Activated T-cell treated with anti-CD3 and anti-CD28 coated beads for 24 hours (primary cell): ENCODE data around the gene DAB2IP.
"Not testable (repeated sequence)": the region's sequence is repeated elsewhere in the genome, so short reads cannot be mapped to it uniquely, and the experiment has no call there.

Experiments
- DNase-seq: peaks from one replicate; pipeline ENCODE4 v3.0.0-alpha.2; 2020; ENCODE audit warnings: low read depth

The DAB2IP gene

DNA sequence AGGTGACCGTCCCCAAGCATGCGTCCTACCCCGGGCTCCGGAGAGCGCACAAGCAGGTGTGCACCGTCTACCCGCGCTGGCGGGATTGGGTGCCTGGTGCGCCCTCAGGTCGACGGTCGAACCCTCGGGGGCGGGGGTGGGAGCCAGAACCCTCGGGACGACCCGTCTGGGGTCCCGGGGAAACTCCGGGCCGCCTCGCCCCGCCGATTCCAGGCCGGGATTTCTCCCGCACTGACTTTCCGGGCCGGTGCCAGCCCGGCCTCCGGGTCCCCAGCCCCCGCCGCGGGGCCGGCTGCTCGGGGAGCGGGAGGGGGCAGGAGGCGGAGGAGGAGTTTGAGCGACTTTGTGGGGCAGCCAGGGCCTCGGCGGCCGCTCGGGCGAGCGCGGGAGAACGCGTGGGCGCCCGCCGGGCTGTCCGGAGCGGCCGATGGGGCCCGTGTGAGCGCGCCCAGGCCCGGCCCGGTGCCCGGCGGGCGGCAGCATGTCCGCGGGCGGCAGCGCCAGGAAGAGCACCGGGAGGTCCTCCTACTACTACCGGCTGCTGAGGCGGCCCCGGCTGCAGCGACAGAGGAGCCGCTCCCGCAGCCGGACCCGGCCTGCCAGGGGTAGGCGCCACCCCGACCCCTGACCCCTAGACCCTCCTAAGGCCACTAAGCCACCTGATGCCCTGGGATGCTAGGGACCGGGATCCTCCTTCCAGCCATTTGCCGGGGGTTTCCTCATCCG lies at the start of gene DAB2IP:
Gene DAB2IP, plus strand, starts transcription at position 340 of the 726 bp plus-strand sequence. Its CDS starts 142 bp downstream, at position 482.
- no peak for DNase-seq

DNA sequence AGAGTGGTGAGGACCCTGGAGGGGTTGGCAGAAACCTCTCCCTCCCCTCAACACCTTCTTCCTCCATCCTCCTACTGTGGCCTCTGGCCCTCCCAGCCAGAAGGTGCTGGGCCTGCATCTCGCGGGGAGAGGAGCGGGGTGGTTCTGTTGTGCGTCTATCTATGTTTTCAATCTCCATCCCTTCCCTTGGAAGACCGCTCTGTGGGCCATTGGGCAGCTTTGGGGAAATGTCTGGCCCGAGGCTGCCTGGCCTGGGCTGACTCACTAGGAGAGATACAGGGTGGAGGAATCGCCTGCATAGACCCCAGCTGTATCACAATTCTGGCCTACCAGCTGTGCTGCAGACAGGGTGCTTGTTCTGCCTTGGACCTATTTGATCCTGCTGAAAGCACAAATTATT lies 48.4 kb upstream of the DAB2IP start:
- no peak for DNase-seq

DNA sequence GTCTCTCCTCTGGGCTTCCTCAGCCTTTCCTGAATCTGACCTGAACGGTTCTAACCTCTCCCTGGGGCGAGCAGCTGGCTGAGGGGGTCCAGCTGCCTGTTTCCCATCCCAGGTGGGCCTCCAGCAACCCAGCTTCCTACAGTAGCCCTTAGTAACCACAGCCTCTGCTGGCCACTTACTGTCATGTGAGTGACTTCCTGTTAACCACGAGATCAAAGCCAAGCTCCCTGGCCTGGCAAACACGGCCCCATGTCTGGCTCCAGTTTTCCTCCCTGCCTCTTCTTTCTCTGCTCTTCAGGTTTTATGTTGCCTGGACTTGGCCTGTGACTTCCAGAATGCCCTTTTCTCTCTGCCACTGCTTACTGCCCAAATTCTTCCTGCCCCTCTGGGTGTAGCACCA lies 47.2 kb upstream of the DAB2IP start:
- DNase-seq, result no peak

DNA sequence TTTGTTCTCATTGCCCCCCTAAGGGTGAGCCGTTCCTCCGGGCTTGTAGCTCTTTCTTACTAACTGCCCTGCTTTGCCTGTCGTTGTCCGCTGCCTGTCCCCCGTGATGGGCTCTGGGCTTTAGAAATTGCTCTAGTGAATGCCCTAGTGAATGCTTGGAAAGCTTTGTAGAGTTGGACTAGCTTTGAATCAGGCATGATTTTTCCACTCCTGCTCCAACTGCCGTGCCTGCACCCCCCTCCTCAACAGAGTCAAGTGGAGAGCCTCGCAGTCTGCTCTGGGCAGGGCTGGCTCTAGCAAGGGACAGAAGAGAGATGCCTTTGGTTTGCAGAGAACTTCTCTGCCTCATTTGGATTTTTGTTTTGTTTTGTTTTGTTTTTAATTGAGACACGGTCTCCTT lies 46.8 kb upstream of the DAB2IP start:
- no peak for DNase-seq

DNA sequence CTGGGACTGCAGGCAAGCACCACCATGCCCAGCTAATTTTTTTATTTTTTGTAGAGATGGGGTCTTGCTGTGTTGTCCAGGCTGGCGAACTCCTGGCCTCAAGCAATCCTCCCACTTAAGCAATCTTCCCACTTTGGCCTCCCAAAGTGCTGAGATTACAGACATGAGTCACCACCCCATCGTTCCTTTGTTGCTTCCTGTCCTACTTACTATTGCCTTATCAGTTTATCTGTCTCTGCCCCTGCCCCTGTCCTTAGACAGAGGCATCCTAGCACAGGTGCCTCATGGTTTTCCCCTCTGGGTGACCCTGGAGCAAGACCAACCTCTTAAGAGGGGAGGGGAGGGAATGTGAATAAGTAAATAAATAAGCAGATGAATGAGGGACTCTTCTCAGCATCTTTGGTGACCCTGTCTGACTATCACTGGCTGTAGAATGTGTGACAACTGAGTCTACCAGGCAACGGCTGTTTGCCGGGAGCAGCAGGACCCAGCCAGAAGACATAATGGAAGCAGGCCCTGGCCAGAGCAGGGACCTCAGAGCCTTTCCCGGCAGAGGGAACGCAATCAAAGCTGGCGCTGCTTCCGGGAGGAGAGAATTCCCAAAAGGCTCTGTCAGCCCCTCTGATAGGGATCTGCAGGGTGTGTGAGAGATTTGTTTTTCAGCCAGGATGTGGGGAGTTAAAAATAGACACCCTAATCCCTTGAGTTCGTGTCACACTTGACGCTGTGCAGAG lies 43.8 kb upstream of the DAB2IP start:
- DNase-seq, result no peak

DNA sequence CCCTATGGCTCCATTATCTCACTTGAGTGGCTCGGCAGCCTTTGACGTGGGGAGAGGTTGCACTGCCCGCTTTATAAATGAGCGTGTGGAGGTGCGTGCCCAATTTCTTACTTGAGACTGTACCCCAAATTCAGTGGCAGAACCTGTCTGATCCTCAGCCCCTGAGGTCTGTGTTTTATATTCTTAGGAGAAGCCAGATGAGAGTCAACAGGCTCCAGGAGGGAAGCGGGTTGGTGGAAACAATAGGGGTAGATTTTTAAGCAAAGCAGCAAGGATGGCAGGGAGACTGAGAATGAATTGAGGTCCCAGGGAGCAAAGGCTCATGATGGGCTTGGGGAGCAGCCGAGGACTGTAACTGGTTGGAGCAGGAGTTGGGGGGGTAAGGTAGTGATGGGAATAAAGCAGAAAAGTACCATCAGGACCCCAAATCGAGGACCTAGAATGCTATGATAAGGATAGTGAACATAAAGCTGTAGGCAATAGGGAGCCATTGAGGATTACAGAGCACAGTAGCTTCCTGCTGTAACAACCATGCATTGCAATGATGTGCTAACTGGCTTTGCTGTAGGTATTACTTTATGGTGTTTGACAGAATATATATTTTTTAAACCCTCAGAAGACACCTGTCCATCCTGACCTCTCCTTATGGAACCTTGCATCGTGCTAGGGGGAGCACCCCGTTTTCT lies 43.1 kb upstream of the DAB2IP start:
- DNase-seq, result no peak

DNA sequence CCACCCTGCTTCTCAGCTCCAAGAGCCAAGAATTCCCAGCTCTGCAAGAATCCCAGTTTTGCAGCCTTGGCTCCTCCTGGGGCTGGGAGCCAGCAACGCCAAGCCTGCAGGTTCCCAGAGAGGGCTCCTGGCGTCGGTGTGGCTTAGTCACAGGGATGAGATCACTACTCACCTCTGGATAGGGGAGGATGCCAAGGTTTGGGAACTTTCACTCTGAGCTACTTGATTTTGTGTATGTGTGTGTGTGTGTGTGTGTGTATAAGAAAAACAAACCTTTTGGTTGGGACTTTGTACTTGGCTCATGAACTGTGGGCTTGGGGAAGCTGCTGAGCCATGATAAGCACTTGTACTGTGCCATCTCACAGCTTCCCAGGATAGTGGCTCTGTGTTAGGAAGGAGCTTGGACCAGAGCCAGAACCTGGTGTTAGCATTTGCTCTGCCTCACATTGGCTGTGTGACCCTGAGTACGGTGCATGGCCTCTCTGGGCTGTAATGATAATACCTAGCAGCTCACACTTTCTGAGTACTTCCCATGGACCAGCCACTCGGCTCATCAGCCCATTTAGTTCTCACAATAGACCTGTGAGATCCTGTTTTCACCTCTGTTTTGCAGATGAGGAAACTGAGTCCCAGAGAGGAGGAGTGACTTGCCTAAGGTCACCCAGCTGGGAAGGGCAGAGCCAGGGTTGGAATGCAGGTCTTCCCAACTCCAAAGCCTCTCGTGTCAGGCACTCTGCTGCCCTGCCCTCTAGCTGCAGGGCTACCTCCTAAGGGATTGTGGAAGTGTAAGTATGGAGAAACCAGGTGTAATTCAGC lies 41.4 kb upstream of the DAB2IP start:
- DNase-seq, result no peak

DNA sequence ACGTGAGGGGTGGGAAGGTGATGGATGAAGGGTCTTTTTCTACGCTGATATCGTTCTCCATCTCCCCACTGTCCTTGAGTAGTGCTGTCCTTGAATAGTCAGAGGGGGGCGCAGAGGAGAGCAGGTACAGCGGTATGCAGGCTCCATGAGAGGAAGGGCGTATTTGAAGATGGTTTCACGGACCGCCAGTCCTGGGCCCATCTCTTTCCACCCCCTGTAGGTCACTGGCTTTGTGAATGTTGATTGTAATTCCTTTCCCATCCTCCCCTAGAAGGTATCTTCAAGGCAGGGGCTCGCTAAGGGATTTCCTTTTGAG lies 40.8 kb upstream of the DAB2IP start:
- DNase-seq, result no peak

DNA sequence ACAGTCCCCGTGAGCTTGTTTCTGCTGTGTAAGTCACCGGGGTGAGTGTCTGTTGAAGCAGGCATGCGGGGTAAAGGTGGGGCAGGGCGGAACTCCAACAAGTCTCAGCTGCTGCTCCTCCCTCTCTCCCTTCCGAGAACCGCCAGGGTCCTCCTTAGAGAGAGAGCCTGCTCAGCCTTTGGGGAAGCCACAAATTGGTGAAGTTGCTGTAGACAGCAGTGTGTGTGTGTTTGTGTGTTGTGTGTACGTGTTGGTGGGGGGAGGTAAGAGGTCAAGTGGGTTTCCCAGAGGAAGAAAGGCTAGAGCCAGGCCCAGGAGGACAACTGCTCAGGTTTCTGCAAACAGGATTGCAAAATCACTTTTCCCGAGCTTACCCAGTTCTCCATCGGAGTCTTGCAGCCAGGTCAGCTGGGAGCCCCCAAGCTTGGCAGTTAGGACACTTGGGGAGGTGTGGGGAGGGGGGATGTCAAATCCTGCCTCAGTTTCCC lies 38.9 kb upstream of the DAB2IP start:
- DNase-seq, result no peak

DNA sequence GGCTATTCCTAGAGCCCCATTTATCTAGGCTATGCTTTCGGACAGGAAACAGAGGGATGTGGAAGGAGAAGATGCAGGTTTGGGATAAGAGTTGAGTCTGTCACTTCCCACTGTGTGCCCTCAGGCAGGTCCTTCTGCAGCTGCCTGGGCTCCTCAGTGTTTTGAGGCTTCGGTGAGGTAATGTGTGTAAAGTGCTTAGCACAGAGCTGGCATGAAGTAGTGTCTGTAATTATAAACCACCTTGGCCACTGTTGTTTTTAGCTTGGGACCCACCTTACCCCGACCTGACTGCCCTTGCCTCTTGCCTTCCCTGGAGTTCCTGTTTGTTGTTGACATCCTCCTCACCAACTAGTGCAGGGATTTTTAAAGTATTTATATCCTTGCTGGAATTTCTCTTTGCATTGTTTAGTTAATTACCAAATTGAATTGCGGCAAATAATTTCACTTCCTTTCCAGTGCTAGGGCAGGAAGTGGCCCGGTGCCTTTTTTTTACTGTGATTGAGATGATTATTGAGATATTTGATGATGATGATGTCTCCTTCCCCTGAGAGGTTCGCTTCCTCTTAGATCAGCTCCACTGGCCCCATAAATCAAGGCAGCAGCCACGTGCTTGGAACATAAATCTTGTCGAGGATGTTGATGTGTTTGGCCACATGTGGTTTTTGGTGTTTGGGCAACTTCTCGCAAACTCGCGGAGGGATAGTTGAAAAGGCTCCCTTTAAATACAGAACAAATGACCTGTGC lies 38.3 kb upstream of the DAB2IP start:
- no peak for DNase-seq

DNA sequence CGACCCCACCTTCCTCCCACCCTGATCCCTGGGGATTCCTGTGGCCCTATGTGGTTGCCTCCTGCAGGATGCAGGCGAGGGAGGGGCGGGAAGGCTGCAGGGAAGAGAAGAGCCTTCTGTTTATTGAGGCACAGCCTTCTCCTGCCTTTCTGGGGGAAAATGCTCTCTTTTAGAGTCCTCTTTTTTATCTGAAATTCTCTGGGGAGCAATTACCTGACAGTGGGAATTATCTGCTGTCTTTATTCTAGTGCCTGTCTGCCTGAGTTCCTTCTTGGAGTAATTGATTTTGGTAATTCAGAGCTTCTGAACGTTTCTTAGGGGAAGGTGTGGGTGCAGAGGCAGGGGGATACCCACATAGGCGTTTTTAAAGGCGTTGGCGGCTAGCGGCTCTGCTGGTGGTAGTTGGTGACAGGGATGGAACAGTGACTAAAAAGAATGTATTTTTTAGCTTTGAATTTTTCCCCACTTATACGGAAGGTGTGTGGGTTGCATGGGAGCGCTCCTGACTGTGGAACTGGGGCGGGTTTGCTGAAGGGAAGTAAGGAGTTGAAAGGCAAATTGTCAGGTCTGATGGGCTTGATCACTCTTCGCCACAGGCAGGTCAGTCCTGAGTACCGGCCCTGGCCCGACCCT lies 35.2 kb upstream of the DAB2IP start:
- DNase-seq, result no peak

DNA sequence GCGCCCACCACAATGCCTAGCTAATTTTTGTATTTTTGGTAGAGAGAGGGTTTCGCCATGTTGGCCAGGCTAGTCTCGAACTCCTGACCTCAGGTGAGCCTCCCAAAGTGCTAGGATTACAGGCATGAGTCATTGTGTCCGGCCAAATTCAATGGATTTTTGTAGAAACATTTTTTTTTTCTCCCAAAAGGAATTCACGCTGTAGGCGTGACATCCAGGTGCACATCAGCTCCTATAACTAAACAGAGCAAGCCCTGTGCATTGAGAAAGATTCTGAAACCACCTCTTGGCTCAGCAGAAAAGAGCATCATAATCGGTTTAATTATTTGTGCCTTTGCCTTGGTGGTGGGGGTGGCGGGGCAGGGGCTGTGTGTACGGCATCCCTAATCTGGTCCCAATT lies 32.9 kb upstream of the DAB2IP start:
- no peak for DNase-seq

DNA sequence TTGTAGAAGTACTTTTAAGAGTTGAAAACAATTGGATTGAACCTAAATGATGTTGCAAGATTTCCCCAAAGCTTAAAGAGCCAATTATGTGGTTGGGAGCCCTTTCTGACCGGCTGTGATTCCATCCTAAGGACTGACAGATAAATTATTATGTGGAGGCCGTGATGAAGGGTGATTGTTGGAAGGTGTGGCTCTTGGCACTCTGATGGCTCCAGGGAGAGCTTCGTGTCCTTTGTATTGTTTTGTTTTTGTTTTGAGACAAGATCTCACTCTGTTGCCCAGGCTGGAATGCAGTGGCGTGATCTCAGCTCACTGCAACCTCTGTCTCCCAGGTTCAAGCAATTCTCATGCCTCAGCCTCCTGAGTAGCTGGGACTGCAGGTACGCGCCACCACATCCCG lies 32.5 kb upstream of the DAB2IP start:
- not testable (repeated sequence) for DNase-seq

DNA sequence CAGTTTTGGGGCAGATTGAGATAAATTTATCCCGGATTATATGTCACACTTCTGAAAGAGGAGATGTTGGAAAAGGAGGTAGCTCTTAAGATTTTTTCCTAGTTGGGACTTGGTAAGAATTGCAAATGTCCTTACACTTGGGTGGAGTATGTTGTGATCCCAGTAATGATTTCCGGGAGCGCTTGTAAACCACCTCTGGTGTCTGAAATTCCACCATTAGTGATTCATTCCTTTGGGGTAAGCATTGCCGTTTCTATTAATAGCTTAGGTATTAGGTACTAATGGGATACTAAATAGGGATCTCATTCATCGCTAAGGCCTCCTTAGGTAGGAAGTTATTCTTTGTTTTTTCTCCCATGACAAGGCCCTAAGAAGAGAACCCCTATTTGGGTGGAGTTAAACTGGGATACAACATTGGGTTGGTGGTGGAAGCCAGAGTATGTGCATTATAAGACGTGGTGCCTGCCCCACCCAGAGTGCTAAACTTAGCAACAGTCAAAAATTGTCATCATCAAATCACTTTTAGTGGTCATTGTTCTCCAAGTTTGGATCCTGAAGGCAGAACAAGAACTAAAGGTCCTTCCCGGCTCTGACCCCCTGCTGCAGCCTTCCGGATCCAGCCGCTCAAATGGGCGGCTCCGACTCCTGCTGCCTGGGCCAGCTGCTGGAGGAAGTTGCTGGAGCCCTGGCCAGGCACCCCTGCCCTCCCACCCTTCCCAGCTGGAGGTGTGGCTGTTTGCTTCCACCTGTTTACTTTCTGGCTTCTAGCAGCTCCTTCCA lies 31.7 kb upstream of the DAB2IP start:
- DNase-seq, result no peak

DNA sequence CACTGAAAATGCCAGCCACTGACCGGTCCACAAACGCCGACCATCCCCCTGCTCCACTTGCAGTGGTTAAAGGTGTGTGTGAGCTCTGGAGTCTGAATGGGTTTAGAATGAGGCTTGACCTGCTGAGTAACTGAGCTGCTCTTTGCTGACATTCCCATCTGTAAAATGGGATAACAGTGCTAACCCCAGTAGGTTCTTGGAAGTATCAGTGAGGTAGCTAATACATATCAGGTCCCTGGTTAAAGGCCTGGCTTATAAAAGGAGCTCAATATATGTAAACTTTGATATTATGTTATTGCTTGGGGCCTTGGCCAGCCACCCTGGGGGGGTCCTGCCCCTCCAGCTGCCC lies 31.1 kb upstream of the DAB2IP start:
- DNase-seq, result no peak

DNA sequence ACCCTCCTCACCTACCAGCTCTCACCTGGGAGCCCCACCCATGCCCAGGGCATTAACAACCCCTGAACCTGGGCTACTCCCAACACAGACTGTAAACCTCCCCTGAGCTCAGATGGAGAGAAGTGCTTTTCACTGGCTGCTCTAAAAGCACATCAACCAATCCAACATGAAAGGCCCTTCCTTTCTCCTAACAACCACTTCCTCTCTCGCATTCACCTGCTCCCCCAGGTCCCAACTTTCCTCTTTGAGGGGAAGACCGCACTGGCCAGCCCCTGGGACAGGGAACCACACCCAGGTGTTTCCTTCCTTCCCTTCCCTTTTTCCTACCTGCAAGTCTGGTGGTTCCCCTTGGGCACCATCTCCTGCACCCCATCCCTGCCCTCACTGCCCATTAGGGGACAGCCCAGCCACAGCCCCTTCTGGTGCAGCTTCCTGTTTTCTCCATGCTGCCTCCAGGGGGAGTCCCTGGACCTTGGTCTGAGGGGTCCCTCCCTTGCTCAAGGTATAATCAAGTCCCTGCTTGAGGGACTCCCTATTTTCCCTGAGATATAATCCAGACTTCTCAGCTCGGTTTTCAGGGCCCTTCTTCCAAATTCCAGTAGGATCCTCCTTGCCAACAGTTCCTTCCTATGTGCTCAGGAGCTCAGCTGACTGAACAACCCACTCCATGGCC lies 30.5 kb upstream of the DAB2IP start:
- DNase-seq, result no peak

DNA sequence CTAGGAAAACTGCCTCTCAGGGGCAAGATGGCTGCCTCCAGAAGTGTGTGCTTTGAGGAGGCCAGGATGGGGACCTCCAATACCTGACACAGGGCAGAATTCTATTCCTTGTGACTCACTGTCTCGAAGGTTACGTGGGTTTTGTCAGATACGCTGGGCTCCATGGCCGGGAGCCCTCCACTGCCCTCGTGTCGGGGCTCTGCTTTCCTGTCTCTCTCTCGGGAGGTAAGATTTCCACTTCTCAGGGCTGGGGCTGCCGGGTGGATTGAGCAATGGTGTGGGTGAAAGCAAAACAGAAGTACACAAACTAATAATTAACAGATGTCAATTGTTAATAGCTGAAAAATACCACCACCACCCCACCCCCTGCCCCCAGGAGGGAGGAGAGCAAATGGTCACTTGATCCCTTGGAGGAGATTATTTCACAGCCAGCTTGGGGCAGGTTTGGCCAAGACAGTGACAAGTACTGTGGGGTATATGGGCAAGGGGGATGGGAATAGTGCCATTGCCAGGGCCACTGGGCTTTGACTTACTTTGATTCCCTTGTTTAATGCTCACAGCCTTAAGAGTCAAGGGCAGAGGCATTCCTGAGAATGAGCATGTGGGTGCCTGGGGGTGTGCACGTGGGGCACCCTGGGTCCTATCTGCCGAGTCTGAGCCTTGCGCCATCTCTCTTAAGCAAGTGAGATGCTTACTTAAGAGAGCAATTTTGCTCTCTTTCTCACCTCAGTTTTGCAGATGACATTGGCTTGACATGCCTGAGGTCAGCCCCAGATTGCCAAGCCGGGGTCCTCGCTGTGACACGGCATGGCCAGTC lies 28.8 kb upstream of the DAB2IP start:
- DNase-seq, result no peak

DNA sequence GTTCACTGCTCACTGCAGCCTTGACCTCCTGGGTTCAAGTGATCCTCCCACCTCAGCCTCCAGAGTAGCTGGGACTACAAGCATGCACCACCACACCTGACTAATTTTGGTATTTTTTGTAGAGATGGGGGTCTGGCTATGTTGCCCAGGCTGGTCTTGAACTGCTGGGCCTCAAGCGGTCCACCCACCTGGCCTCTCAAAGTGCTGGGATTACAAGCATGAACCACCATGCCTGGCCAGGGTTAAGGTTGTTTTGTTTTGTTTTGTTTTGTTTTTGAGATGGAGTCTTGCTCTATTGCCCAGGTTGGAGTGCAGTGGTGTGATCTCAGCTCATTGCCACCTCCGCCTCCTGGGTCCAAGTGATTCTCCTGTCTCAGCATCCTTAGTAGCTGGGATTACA lies 28.0 kb upstream of the DAB2IP start:
- not testable (repeated sequence) for DNase-seq

DNA sequence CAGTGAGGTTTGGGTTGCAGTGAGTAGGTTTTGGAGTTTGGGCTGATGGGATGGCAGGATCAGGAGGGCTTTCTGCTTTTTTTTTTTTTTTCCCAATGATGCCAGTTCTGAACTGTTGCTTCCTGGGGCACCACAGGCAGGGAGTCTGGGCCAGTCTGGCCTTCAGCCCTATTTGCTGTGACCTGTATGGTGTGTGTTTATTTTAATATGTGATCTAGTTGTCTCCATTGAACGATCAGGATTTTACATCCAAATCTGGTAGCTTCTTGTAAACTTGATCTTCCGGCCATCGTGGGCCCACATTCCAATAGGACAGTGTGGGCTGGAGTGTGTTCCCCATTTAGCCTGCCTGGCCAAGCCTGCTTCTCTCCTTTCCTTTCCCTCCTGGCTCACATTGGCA lies 25.8 kb upstream of the DAB2IP start:
- DNase-seq, result no peak
